Measurements from ENCODE around the gene KDM1A.

Gene KDM1A

GRCh38 chr1:23051290-23051909 is 32.1 kb downstream of the KDM1A start:
- TF ChIP-seq CTCF (IDR thresholded peaks at IDR 0.05; ENCODE audit: insufficient read depth, low read length) (no peak), SPI1 (IDR thresholded peaks at IDR 0.05; ENCODE audit: borderline replicate concordance, low read depth) (no peak), REST (IDR thresholded peaks at IDR 0.05; ENCODE audit: insufficient replicate concordance, low read depth) (no peak), POLR2AphosphoS5 (IDR thresholded peaks at IDR 0.05; ENCODE audit: low read depth) (no peak)
- Histone ChIP-seq H3K4me3 (replicated peaks; ENCODE audit: insufficient read depth, low read length) (no peak overlapping the region), H3K27ac (replicated peaks) (no peak overlapping the region), H3K27me3 (ENCODE audit: insufficient read depth, poor library complexity, severe bottlenecking) (no peaks in the 10 kb centered on the region)
- no peak for DNase-seq (ENCODE audit: low read depth in 1 of 2, low spot score in 1 of 2)

- DNase-seq (ENCODE audit: low read depth in 1 of 2, low spot score in 1 of 2), result no peak
- H3K27ac ChIP-seq (replicated peaks), result no peak overlapping the region
- TF ChIP-seq REST (IDR thresholded peaks at IDR 0.05; ENCODE audit: insufficient replicate concordance, low read depth) (no peak), POLR2AphosphoS5 (IDR thresholded peaks at IDR 0.05; ENCODE audit: low read depth) (no peak), CTCF (IDR thresholded peaks at IDR 0.05; ENCODE audit: insufficient read depth, low read length) (no peak), GABPA (IDR thresholded peaks at IDR 0.05; ENCODE audit: low read depth) (no peak), SPI1 (IDR thresholded peaks at IDR 0.05; ENCODE audit: borderline replicate concordance, low read depth) (no peak)
- no peaks in the 10 kb centered on the region for H3K27me3 ChIP-seq (ENCODE audit: insufficient read depth, poor library complexity, severe bottlenecking)
- no peak overlapping the region for H3K4me3 ChIP-seq (replicated peaks; ENCODE audit: insufficient read depth, low read length)
Measured at GRCh38 chr1:23057301-23057700, 38.0 kb downstream of the KDM1A start.

GRCh38 chr1:23062271-23062670 is 43.0 kb downstream of the KDM1A start:
- DNase-seq (ENCODE audit: low read depth in 1 of 2, low spot score in 1 of 2), result no peak
- no peaks in the 10 kb centered on the region for H3K27me3 ChIP-seq (ENCODE audit: insufficient read depth, poor library complexity, severe bottlenecking)
- TF ChIP-seq POLR2AphosphoS5 (IDR thresholded peaks at IDR 0.05; ENCODE audit: low read depth), result no peak
- TF ChIP-seq CTCF (IDR thresholded peaks at IDR 0.05; ENCODE audit: insufficient read depth, low read length), result no peak
- TF ChIP-seq REST (IDR thresholded peaks at IDR 0.05; ENCODE audit: insufficient replicate concordance, low read depth), result no peak
- TF ChIP-seq GABPA (IDR thresholded peaks at IDR 0.05; ENCODE audit: low read depth), result no peak
- TF ChIP-seq SPI1 (IDR thresholded peaks at IDR 0.05; ENCODE audit: borderline replicate concordance, low read depth), result no peak
- no peak overlapping the region for H3K27ac ChIP-seq (replicated peaks)
- H3K4me3 ChIP-seq (replicated peaks; ENCODE audit: insufficient read depth, low read length), result no peak overlapping the region
